Esophagus muscularis mucosa (tissue), 4 donors: ENCODE results near the gene SUGP1.

Experiments
- CTCF ChIP-seq, 3 experiments: fragments of 200-600 bp in 2 of 3; fragments of 450-650 bp in 1 of 3; sonication (generic) in 2 of 3; IDR thresholded peaks; one replicate each; pipeline ENCODE4 v1.5.1; 2017 to 2019; ENCODE audit warnings: antibody characterized with exemption in 3 of 3, mild to moderate bottlenecking in 2 of 3, moderate library complexity in 1 of 3
- EP300 ChIP-seq: sonication (generic); formaldehyde crosslinking; IDR thresholded peaks from one replicate; pipeline ENCODE4 v1.6.1; 2017; ENCODE audit warnings: antibody characterized with exemption
- POLR2A ChIP-seq: fragments of 450-650 bp; IDR thresholded peaks from one replicate; pipeline ENCODE4 v1.6.1; 2017; ENCODE audit warnings: antibody characterized with exemption, moderate library complexity, mild to moderate bottlenecking, low read depth
- POLR2AphosphoS5 ChIP-seq, 2 donors: sonication (generic); formaldehyde crosslinking; IDR thresholded peaks; one replicate each; pipeline ENCODE4 v1.6.1; 2017; ENCODE audit warnings: antibody characterized with exemption in 2 of 2

GRCh38 chr19:19305696-19306095 is 14.6 kb downstream of the SUGP1 start:
- TF ChIP-seq CTCF (IDR thresholded peaks at IDR 0.05) (no peak), EP300 (no peak), POLR2A (no peak), POLR2AphosphoS5 (IDR thresholded peaks at IDR 0.05) (no peak)
